Breast epithelium (tissue), 4 donors: ENCODE results near the gene WNT1. TPM values are rescaled to one million over a fixed set of nuclear protein-coding genes. Genes with fewer than 3 reads are reported as not detected.

Experiments
- DNase-seq, 2 donors: peaks; one replicate each; pipeline ENCODE4 v3.0.0-alpha.2; 2019; ENCODE audit warnings: low spot score in 2 of 2
- H3K27ac ChIP-seq, 2 donors: fragments of 200-600 bp; sonication (generic) in 1 of 2; one replicate each; pipeline ENCODE4 v1.5.1; 2016 to 2019; ENCODE audit warnings: mild to moderate bottlenecking in 1 of 2
- H3K27me3 ChIP-seq, 2 donors: fragments of 200-600 bp; sonication (generic) in 1 of 2; one replicate each; pipeline versions ENCODE4 v1.5.1 to v1.6.0; 2017 to 2019; ENCODE audit warnings: control low read depth in 1 of 2, mild to moderate bottlenecking in 1 of 2
- H3K36me3 ChIP-seq: fragments of 200-600 bp; one replicate; pipeline ENCODE4 v1.5.1; 2019
- H3K4me1 ChIP-seq, 2 donors: fragments of 200-600 bp; sonication (generic); one replicate each; pipeline ENCODE4 v1.5.1; 2016 to 2019; ENCODE audit warnings: control low read depth in 1 of 2
- H3K4me3 ChIP-seq, 3 donors: fragments of 200-600 bp; sonication (generic); 1 replicate in 2 of 3; 2 replicates in 1 of 3; pipeline ENCODE4 v1.5.1; 2016 to 2019; ENCODE audit warnings: mild to moderate bottlenecking in 3 of 3, moderate library complexity in 2 of 3
- H3K9me3 ChIP-seq, 2 donors: fragments of 200-600 bp; sonication (generic) in 1 of 2; one replicate each; pipeline ENCODE4 v1.5.1; 2016 to 2019; ENCODE audit warnings: control low read depth in 1 of 2
- POLR2A ChIP-seq: fragments of 450-650 bp; IDR thresholded peaks from one replicate; pipeline ENCODE4 v1.6.1; 2016; ENCODE audit warnings: antibody characterized with exemption, mild to moderate bottlenecking, moderate library complexity
- POLR2AphosphoS5 ChIP-seq, 3 donors: sonication (generic); formaldehyde crosslinking; IDR thresholded peaks; one replicate each; pipeline ENCODE4 v1.6.1; 2017; ENCODE audit warnings: antibody characterized with exemption in 3 of 3
- intact Hi-C: fragments of 100-400 bp; cut with DNase I; formaldehyde crosslinking; loops from one replicate; pipeline ENCODE4 v1.15.1; 2023; ENCODE audit warnings: low total_unique reads
- total RNA-seq, 3 donors: library from RNA; depleted of rRNA; stranded (reverse); fragments of >200 nt; gene quantifications; one replicate each; pipeline ENCODE4 v1.1.0, GENCODE V29; 2016
- TF ChIP-seq, protein P1 (sequence below), 3 donors: fragments of 450-650 bp; IDR thresholded peaks; one replicate each; pipeline ENCODE4 v1.5.1; 2016 to 2017; ENCODE audit warnings: antibody characterized with exemption in 3 of 3, mild to moderate bottlenecking in 3 of 3, moderate library complexity in 3 of 3

WNT1 gene
- total RNA-seq, 3 donors from 2014 or later, result not detected

DNA sequence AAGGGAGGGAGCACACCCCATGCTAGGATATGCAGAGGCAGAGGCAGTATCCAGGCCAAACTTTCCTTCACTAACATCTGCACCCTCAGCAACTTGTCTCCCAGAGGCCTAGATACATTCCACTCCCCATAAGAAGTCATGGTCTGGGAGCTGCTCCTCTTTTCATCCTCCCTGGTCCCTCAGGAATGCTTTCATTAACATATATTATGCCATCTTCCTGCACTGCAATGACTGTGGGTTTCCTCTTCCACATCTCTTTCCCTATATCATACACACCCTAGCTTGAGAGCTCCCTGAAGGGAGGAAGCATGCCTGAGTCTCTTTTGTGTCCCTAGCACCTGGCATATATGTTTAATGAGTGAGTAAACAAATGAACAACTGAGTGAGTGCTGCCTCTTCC is 12.4 kb downstream of the WNT1 start:
- intact Hi-C loops, result no loop called here
- TF ChIP-seq, protein P1, sequence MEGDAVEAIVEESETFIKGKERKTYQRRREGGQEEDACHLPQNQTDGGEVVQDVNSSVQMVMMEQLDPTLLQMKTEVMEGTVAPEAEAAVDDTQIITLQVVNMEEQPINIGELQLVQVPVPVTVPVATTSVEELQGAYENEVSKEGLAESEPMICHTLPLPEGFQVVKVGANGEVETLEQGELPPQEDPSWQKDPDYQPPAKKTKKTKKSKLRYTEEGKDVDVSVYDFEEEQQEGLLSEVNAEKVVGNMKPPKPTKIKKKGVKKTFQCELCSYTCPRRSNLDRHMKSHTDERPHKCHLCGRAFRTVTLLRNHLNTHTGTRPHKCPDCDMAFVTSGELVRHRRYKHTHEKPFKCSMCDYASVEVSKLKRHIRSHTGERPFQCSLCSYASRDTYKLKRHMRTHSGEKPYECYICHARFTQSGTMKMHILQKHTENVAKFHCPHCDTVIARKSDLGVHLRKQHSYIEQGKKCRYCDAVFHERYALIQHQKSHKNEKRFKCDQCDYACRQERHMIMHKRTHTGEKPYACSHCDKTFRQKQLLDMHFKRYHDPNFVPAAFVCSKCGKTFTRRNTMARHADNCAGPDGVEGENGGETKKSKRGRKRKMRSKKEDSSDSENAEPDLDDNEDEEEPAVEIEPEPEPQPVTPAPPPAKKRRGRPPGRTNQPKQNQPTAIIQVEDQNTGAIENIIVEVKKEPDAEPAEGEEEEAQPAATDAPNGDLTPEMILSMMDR (IDR thresholded peaks at IDR 0.05), result no peak
- TF ChIP-seq POLR2AphosphoS5 (IDR thresholded peaks at IDR 0.05), result no peak
- no peak for TF ChIP-seq POLR2A
- peaks cover 0 to 20% of the 10 kb centered on the region in 2 donors for H3K27me3 ChIP-seq

GRCh38 chr12:48991247-48992050 is 13.3 kb downstream of the WNT1 start:
- H3K4me1 ChIP-seq, result no peaks in the 10 kb centered on the region
- TF ChIP-seq, protein P1 (IDR thresholded peaks at IDR 0.05), result no peak
- peaks cover 0 to 17% of the 10 kb centered on the region in 2 donors for H3K27me3 ChIP-seq
- H3K36me3 ChIP-seq, result no peaks in the 10 kb centered on the region
- no peak for DNase-seq
- no peak overlapping the region for H3K27ac ChIP-seq
- no peaks in the 10 kb centered on the region for H3K9me3 ChIP-seq
- intact Hi-C loops, result no loop called here
- no peak overlapping the region for H3K4me3 ChIP-seq

More for the DNA sequence above, 12.4 kb downstream of the WNT1 start:
- Histone ChIP-seq H3K9me3 (no peaks in the 10 kb centered on the region), H3K36me3 (no peaks in the 10 kb centered on the region), H3K4me3 (no peak overlapping the region), H3K27ac (no peak overlapping the region), H3K4me1 (no peaks in the 10 kb centered on the region)
- DNase-seq, result no peak

DNA sequence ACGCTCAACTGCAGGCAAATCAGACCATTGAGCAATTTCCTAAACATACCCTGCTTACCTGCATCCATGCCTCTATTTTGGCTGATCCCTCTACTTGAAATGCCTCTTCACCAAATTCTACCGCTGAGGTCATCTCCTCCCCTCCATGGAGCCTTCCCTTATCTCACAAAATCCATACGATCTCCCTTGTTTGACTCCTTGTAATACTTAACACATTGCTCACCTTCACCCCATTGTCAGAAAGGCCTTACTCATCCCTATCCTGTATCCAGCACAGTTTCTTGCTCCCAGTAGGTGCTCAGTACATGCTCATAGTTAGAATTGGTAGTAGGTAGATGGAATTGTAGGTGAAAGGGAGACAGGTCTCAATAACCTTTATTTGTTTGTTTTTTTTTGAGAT is 15.7 kb downstream of the WNT1 start:
- H3K4me3 ChIP-seq, result no peak overlapping the region
- no peak for DNase-seq
- H3K4me1 ChIP-seq, result peaks cover 0 to under 1% of the 10 kb centered on the region in 2 donors
- TF ChIP-seq POLR2A (no peak), POLR2AphosphoS5 (IDR thresholded peaks at IDR 0.05) (no peak)
- TF ChIP-seq, protein P1 (IDR thresholded peaks at IDR 0.05), result no peak
- no peaks in the 10 kb centered on the region for H3K9me3 ChIP-seq
- intact Hi-C loops, result no loop called here
- H3K27ac ChIP-seq, result no peak overlapping the region
- peaks cover 0 to 18% of the 10 kb centered on the region in 2 donors for H3K27me3 ChIP-seq
- H3K36me3 ChIP-seq, result no peaks in the 10 kb centered on the region

DNA sequence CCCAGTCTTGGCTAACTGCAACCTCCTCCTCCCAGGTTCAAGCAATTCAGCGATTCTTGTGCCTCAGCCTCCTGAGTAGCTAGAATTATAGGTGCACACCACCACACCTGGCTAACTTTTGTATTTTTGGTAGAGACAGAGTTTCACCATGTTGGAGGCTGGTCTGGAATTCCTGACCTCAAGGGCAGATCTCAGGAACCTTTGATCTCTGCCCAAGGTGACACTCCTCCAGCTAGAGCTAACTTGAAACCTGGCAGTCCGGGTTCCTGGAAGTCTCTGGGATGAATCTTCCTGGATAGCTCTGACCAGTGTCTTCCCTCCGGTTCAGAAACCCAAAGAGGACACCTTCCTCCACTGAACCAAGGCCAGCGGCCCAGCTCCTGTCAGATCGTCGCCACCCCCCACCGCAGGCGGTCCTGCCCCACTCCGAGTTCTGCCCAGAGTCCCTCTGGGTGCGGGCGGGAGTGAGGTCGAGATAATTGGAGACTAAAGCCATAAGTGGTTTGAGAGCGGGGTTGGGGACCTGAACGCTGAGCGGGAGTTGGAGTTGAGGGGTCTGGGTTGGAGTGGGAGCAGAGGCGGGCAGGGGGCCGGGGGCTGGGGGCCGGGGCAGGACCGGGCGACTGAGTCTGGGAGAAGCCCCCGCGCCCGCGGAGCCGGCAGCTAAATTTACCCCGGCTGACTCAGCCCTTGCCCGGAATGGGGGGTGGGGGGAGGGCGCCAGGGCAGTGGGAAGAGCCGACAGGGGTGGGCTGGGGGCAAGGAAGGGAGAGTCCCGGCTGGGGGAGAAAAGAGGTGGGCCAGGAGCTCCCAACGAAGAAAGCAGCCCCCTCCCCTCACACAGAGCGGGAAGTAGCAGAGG is 16.3 kb downstream of the WNT1 start:
- intact Hi-C loops, result no loop called here
- H3K27me3 ChIP-seq, result peaks cover 0 to 14% of the 10 kb centered on the region in 2 donors
- no peak overlapping the region for H3K4me3 ChIP-seq
- DNase-seq, result no peak
- H3K36me3 ChIP-seq, result no peaks in the 10 kb centered on the region
- TF ChIP-seq, protein P1 (IDR thresholded peaks at IDR 0.05), result no peak
- TF ChIP-seq POLR2AphosphoS5 (IDR thresholded peaks at IDR 0.05) (no peak), POLR2A (no peak)
- H3K9me3 ChIP-seq, result no peaks in the 10 kb centered on the region
- H3K27ac ChIP-seq, result no peak overlapping the region
- peaks cover 1 to 8% of the 10 kb centered on the region in 2 donors for H3K4me1 ChIP-seq
